Endothelial cell of umbilical vein (primary cell): ENCODE measurements around the gene ANKDD1A. TPM values are rescaled to one million over a fixed set of nuclear protein-coding genes. Genes with fewer than 3 reads are reported as not detected.

Source experiments
- BruUV-seq: library from RNA; stranded (reverse); fragments of 400-500 nt; replicated peaks from 2 replicates; lab custom pipeline; 2021; lab: Mats Ljungman, UMichigan
- CTCF ChIA-PET: fragments of 300-600, 350-600 bp; sonication (Branson Sonifier 250); formaldehyde crosslinking; loops from one replicate; lab custom pipeline; 2021; ENCODE audit warnings: antibody characterized with exemption, inconsistent platforms; lab: Charles Lee
- POLR2A ChIA-PET: fragments of 300-600, 350-600 bp; sonication (Branson Sonifier 250); formaldehyde crosslinking; loops from one replicate; lab custom pipeline; 2021; ENCODE audit warnings: antibody characterized with exemption, inconsistent platforms; lab: Charles Lee
- DNase-seq: peaks from one replicate; pipeline ENCODE4 v3.0.0-alpha.2; 2011; ENCODE audit warnings: low read depth, low spot score
- FAIRE-seq: peaks from 2 replicates; lab custom pipeline; 2011; peaks lifted over from hg19 to GRCh38; lab: Jason Lieb, UNC
- H2AFZ ChIP-seq: 2 replicates; pipeline ENCODE4 v1.6.0; 2012; ENCODE audit warnings: low read depth, low read length, control low read depth, inconsistent platforms
- H3K27ac ChIP-seq: 2 replicates; pipeline ENCODE4 v1.5.1; 2011; ENCODE audit warnings: low read depth, mild to moderate bottlenecking, control low read depth, low read length, moderate library complexity; ENCODE audit not compliant: insufficient read depth
- H3K27me3 ChIP-seq, 2 experiments: 2 replicates each; pipeline versions ENCODE4 v1.6.0 to v1.6.1; 2011; ENCODE audit warnings: low read length in 2 of 2, mixed read lengths in 1 of 2; ENCODE audit not compliant: control insufficient read depth in 2 of 2, insufficient read depth in 2 of 2
- H3K36me3 ChIP-seq, 2 experiments: 2 replicates in 1 of 2; 3 replicates in 1 of 2; pipeline ENCODE4 v1.5.1; 2011; ENCODE audit warnings: low read length in 2 of 2, mild to moderate bottlenecking in 1 of 2, moderate library complexity in 1 of 2; ENCODE audit not compliant: control insufficient read depth in 2 of 2, insufficient read depth in 2 of 2; ENCODE audit errors: extremely low read depth in 1 of 2
- H3K4me1 ChIP-seq: 3 replicates; pipeline ENCODE4 v1.5.1; 2011; ENCODE audit warnings: mild to moderate bottlenecking, low read length; ENCODE audit not compliant: control insufficient read depth, insufficient read depth; ENCODE audit errors: extremely low read depth
- H3K4me2 ChIP-seq: 2 replicates; pipeline ENCODE4 v1.6.1; 2011; ENCODE audit warnings: low read length, control low read depth, mixed read lengths; ENCODE audit not compliant: insufficient read depth
- H3K4me3 ChIP-seq, 3 experiments: fragments of 200-600 bp in 1 of 3; sonication (generic), shearing (Covaris generic) in 1 of 3; replicated peaks in 1 of 3; 2 replicates each; pipeline ENCODE4 v1.5.1; 2011 to 2016; ENCODE audit warnings: control low read depth in 3 of 3, low read length in 3 of 3, mild to moderate bottlenecking in 2 of 3, inconsistent platforms in 1 of 3, low read depth in 1 of 3, moderate library complexity in 1 of 3; ENCODE audit not compliant: insufficient read depth in 1 of 3
- H3K79me2 ChIP-seq: 2 replicates; pipeline ENCODE4 v1.6.0; 2012; ENCODE audit warnings: low read length, inconsistent platforms; ENCODE audit not compliant: control insufficient read depth, insufficient read depth
- H3K9ac ChIP-seq: replicated peaks from 2 replicates; pipeline ENCODE3; 2011; ENCODE audit warnings: low read length, control low read depth; ENCODE audit not compliant: insufficient read depth; ENCODE audit errors: extremely low read depth
- H3K9me1 ChIP-seq: replicated peaks from 3 replicates; pipeline ENCODE4 v1.6.0; 2011; ENCODE audit warnings: mild to moderate bottlenecking, low read length; ENCODE audit not compliant: control insufficient read depth, insufficient read depth; ENCODE audit errors: extremely low read depth
- H3K9me3 ChIP-seq: replicated peaks from 2 replicates; pipeline ENCODE4 v1.5.1; 2012; ENCODE audit warnings: low read length, inconsistent platforms; ENCODE audit not compliant: control insufficient read depth, insufficient read depth
- H4K20me1 ChIP-seq: replicated peaks from 2 replicates; pipeline ENCODE3; 2011; ENCODE audit warnings: mild to moderate bottlenecking, low read length; ENCODE audit not compliant: control insufficient read depth, insufficient read depth; ENCODE audit errors: extremely low read depth
- CTCF ChIP-seq, 2 donors: IDR thresholded peaks; 1 replicate in 1 of 2; 2 replicates in 1 of 2; pipeline ENCODE4 v1.5.1; 2011; ENCODE audit warnings: low read length in 2 of 2, mild to moderate bottlenecking in 2 of 2, moderate library complexity in 2 of 2, control low read depth in 1 of 2, inconsistent platforms in 1 of 2, low read depth in 1 of 2; ENCODE audit not compliant: insufficient read depth in 1 of 2; ENCODE audit errors: extremely low read depth in 1 of 2
- EZH2 ChIP-seq: IDR thresholded peaks from 2 replicates; pipeline ENCODE4 v1.6.1; 2012; ENCODE audit warnings: borderline replicate concordance, low read depth, mild to moderate bottlenecking, moderate library complexity, low read length, inconsistent platforms; ENCODE audit not compliant: severe bottlenecking
- FOS ChIP-seq: IDR thresholded peaks from 2 replicates; pipeline ENCODE4 v1.6.1; 2011; ENCODE audit warnings: mild to moderate bottlenecking, low read length, moderate library complexity, borderline replicate concordance; ENCODE audit not compliant: insufficient read depth
- GATA2 ChIP-seq: IDR thresholded peaks from 2 replicates; pipeline ENCODE4 v1.7.0; 2011; ENCODE audit warnings: low read depth, mild to moderate bottlenecking, moderate library complexity, mixed read lengths, low read length; ENCODE audit not compliant: insufficient read length, insufficient read depth
- JUN ChIP-seq: IDR thresholded peaks from 2 replicates; pipeline ENCODE4 v1.6.1; 2011; ENCODE audit warnings: borderline replicate concordance, low read depth; ENCODE audit not compliant: insufficient read length, insufficient read depth
- MAX ChIP-seq: IDR thresholded peaks from 2 replicates; pipeline ENCODE4 v1.6.1; 2011; ENCODE audit not compliant: insufficient read depth, insufficient read length
- MYC ChIP-seq: IDR thresholded peaks from one replicate; pipeline ENCODE4 v1.6.1; 2011; ENCODE audit warnings: mild to moderate bottlenecking, low read depth, low read length
- POLR2A ChIP-seq: IDR thresholded peaks from 2 replicates; pipeline ENCODE4 v1.6.1; 2012; ENCODE audit warnings: low read depth, mild to moderate bottlenecking, control low read depth, low read length
- dilution Hi-C: fragments of 300-500 bp; cut with MboI; formaldehyde crosslinking; loops from one replicate; pipeline ENCODE4 v1.15.0; 2019; ENCODE audit warnings: low sequenced_read_pairs; ENCODE audit not compliant: extremely low pct_ligation_motif_present
- intact Hi-C: fragments of 100-400 bp; cut with micrococcal nuclease; formaldehyde crosslinking; loops from one replicate; pipeline ENCODE4 v1.10.0; 2022
- polyA plus RNA-seq, 4 experiments: library from polyadenylated mRNA; depleted of rRNA in 3 of 4; stranded (reverse) in 3 of 4; unstranded in 1 of 4; fragments of >200 nt; gene quantifications; 2 replicates each; pipeline versions ENCODE4 v1.2.1 to v1.2.3, GENCODE V29; 2011 to 2012; ENCODE audit warnings: missing spikeins in 1 of 4
- total RNA-seq: library from RNA; stranded (reverse); gene quantifications from 2 replicates; pipeline ENCODE4 v1.2.3, GENCODE V29; 2021

ANKDD1A gene
- total and polyA plus RNA-seq, 2 donors (not counting 3 experiments of a cell fraction or from before 2014, with no cell fraction given), result 2.0 to 2.4 TPM

- TF ChIP-seq JUN, result no peak
- TF ChIP-seq CTCF (IDR thresholded peaks at IDR 0.05; ENCODE audit: extremely low read depth in 1 of 2, insufficient read depth in 1 of 2, low read depth in 1 of 2, low read length in 2 of 2), result no peak
- TF ChIP-seq MYC, result no peak
- TF ChIP-seq GATA2, result no peak
- no peak for TF ChIP-seq POLR2A
- TF ChIP-seq MAX, result no peak
- TF ChIP-seq EZH2, result no peak
- TF ChIP-seq FOS, result no peak
- H3K27me3 ChIP-seq, result no peaks in the 10 kb centered on the region
- no peaks in the 10 kb centered on the region for H4K20me1 ChIP-seq
- H3K4me1 ChIP-seq, result peaks cover 27% of the 10 kb centered on the region
- no peaks in the 10 kb centered on the region for H3K9me1 ChIP-seq
- POLR2A ChIA-PET, result no interaction called here
- FAIRE-seq (peak; percentile 24), DNase-seq (no peak)
- BruUV-seq, result no TSS peak
- no peaks in the 10 kb centered on the region for H3K9me3 ChIP-seq
- no peak overlapping the region for H3K4me2 ChIP-seq
- peaks cover 32% of the 10 kb centered on the region for H3K79me2 ChIP-seq
- H3K27ac ChIP-seq, result no peak overlapping the region
- H3K36me3 ChIP-seq, result peaks cover 0 to 4% of the 10 kb centered on the region in 2 experiments
- H2AFZ ChIP-seq, result no peak overlapping the region
- CTCF ChIA-PET, result interaction anchor here (0.6 kb wide), 1 partner anchor 18 kb away, joined by 3 read pairs; no protein-coding TSS in a partner anchor
- intact Hi-C loops (loop anchor here (5.0 kb wide), 1 partner anchor 145 kb away; the partner anchor contains the start of gene PLEKHO2), dilution Hi-C loops (no loop called here)
- H3K9ac ChIP-seq, result no peak overlapping the region
- H3K4me3 ChIP-seq, result no peak overlapping the region
These were observed 75.4 kb downstream of the ANKDD1A start for GRCh38 chr15:64987136-64987535.
